SK-N-SH (cell line): ENCODE data around the gene COL23A1. TPM values are rescaled to one million over a fixed set of nuclear protein-coding genes. Genes with fewer than 3 reads are reported as not detected.

Experiments
- CTCF ChIA-PET: fragments of 300-600, 350-600 bp; formaldehyde crosslinking; extraction: SDS; loops from one replicate; lab custom pipeline; 2021; lab: Yijun Ruan, JAX
- POLR2A ChIA-PET: fragments of 350-600 bp; sonication (Branson Sonifier 250); formaldehyde crosslinking; extraction: SDS; loops from one replicate; lab custom pipeline; 2020; ENCODE audit warnings: antibody characterized with exemption, inconsistent platforms; lab: Yijun Ruan, JAX
- DNase-seq: peaks from one replicate; pipeline ENCODE4 v3.0.0; 2012
- H2AFZ ChIP-seq: fragments of 200-600 bp; sonication (generic); 2 replicates; pipeline ENCODE4 v1.8.1; 2016; ENCODE audit warnings: antibody characterized with exemption, mild to moderate bottlenecking, low read depth
- H3F3A ChIP-seq: fragments of 200-600 bp; sonication (generic); replicated peaks from 2 replicates; pipeline ENCODE3; 2016; ENCODE audit warnings: antibody characterized with exemption, mild to moderate bottlenecking; ENCODE audit not compliant: insufficient read depth
- H3K27ac ChIP-seq, 2 experiments: fragments of 200-500 bp in 1 of 2; fragments of 200-600 bp in 1 of 2; sonication (Bioruptor generic) in 1 of 2; sonication (generic), shearing (Covaris generic) in 1 of 2; 2 replicates each; pipeline versions ENCODE4 v1.5.1 to v1.6.1; 2014 to 2016; ENCODE audit warnings: low read depth in 2 of 2, inconsistent platforms in 1 of 2, low read length in 1 of 2, mild to moderate bottlenecking in 1 of 2, mixed read lengths in 1 of 2
- H3K27me3 ChIP-seq: fragments of 200-600 bp; sonication (generic), shearing (Covaris generic); 2 replicates; pipeline ENCODE4 v1.6.1; 2016; ENCODE audit warnings: mixed run types; ENCODE audit not compliant: insufficient read depth
- H3K36me3 ChIP-seq, 2 experiments: fragments of 200-500 bp in 1 of 2; fragments of 200-600 bp in 1 of 2; sonication (Bioruptor generic) in 1 of 2; sonication (generic) in 1 of 2; replicated peaks in 1 of 2; 2 replicates each; pipeline versions ENCODE3 to v1.5.1; 2014 to 2016; ENCODE audit warnings: low read length in 1 of 2, mild to moderate bottlenecking in 1 of 2; ENCODE audit not compliant: insufficient read depth in 2 of 2, control insufficient read depth in 1 of 2
- H3K4me1 ChIP-seq, 2 experiments: fragments of 200-500 bp in 1 of 2; fragments of 200-600 bp in 1 of 2; sonication (Bioruptor generic) in 1 of 2; sonication (generic), shearing (Covaris generic) in 1 of 2; 2 replicates each; pipeline versions ENCODE4 v1.5.1 to v1.6.1; 2014 to 2016; ENCODE audit warnings: low read depth in 1 of 2, low read length in 1 of 2, mixed run types in 1 of 2; ENCODE audit not compliant: insufficient read depth in 2 of 2, control insufficient read depth in 1 of 2
- H3K4me2 ChIP-seq: fragments of 200-600 bp; sonication (generic), shearing (Covaris generic); 2 replicates; pipeline ENCODE4 v1.6.1; 2017; ENCODE audit warnings: mixed run types
- H3K4me3 ChIP-seq, 2 experiments: fragments of 200-500 bp in 1 of 2; fragments of 200-600 bp in 1 of 2; sonication (Bioruptor generic) in 1 of 2; sonication (generic), shearing (Covaris generic) in 1 of 2; 2 replicates each; pipeline versions ENCODE4 v1.5.1 to v1.8.1; 2014 to 2016; ENCODE audit warnings: low read depth in 2 of 2, inconsistent platforms in 1 of 2, low read length in 1 of 2, mild to moderate bottlenecking in 1 of 2, mixed read lengths in 1 of 2, moderate library complexity in 1 of 2
- H3K79me2 ChIP-seq: fragments of 200-600 bp; sonication (generic); 2 replicates; pipeline ENCODE4 v1.8.1; 2017; ENCODE audit warnings: mild to moderate bottlenecking; ENCODE audit not compliant: insufficient read depth
- H3K9ac ChIP-seq: fragments of 200-600 bp; sonication (generic); 2 replicates; pipeline ENCODE4 v1.6.1; 2017; ENCODE audit warnings: mixed run types
- H3K9me2 ChIP-seq: fragments of 200-600 bp; sonication (generic); 2 replicates; pipeline ENCODE4 v1.6.1; 2017; ENCODE audit warnings: mixed run types
- H3K9me3 ChIP-seq: fragments of 200-600 bp; sonication (generic); 2 replicates; pipeline ENCODE4 v1.6.1; 2017; ENCODE audit warnings: mixed run types, mild to moderate bottlenecking, moderate library complexity
- H4K20me1 ChIP-seq: fragments of 200-600 bp; sonication (generic); 2 replicates; pipeline ENCODE4 v1.6.1; 2017; ENCODE audit warnings: mild to moderate bottlenecking, mixed run types; ENCODE audit not compliant: insufficient read depth
- CHD2 ChIP-seq: fragments of 150-350 bp; IDR thresholded peaks from 2 replicates; pipeline ENCODE4 v1.6.1; 2018; ENCODE audit warnings: low read length; ENCODE audit not compliant: partially characterized antibody
- ELF1 ChIP-seq: IDR thresholded peaks from 2 replicates; pipeline ENCODE4 v1.4.0; 2012
- EP300 ChIP-seq, 2 experiments: IDR thresholded peaks; 2 replicates each; pipeline versions ENCODE4 v1.4.0 to v1.6.1; 2012; ENCODE audit warnings: borderline replicate concordance in 1 of 2, low read depth in 1 of 2, low read length in 1 of 2
- EZH2phosphoT487 ChIP-seq: fragments of 200-600 bp; sonication (generic); IDR thresholded peaks from 2 replicates; pipeline ENCODE4 v1.6.1; 2017; ENCODE audit warnings: low read depth, mixed run types, mild to moderate bottlenecking, antibody characterized with exemption, moderate library complexity, borderline replicate concordance
- FOXM1 ChIP-seq: IDR thresholded peaks from 2 replicates; pipeline ENCODE4 v1.4.0; 2012; ENCODE audit warnings: low read depth, mild to moderate bottlenecking
- GABPA ChIP-seq: IDR thresholded peaks from 2 replicates; pipeline ENCODE4 v1.4.0; 2012; ENCODE audit warnings: low read depth, mild to moderate bottlenecking
- MEF2A ChIP-seq: IDR thresholded peaks from 2 replicates; pipeline ENCODE4 v1.4.0; 2012; ENCODE audit warnings: low read depth, borderline replicate concordance
- MXI1 ChIP-seq: IDR thresholded peaks from 2 replicates; pipeline ENCODE4 v1.6.1; 2012; ENCODE audit warnings: mild to moderate bottlenecking, low read depth, low read length, improper control_type of control experiment
- NFIC ChIP-seq: IDR thresholded peaks from 2 replicates; pipeline ENCODE4 v1.4.0; 2012; ENCODE audit warnings: borderline replicate concordance
- NRF1 ChIP-seq: IDR thresholded peaks from 2 replicates; pipeline ENCODE4 v1.6.1; 2012; ENCODE audit warnings: low read depth, mild to moderate bottlenecking, low read length
- POLR2AphosphoS5 ChIP-seq: IDR thresholded peaks from 2 replicates; pipeline ENCODE4 v1.6.1; 2012; ENCODE audit warnings: low read depth, low read length
- RCOR1 ChIP-seq: fragments of 150-350 bp; IDR thresholded peaks from 2 replicates; pipeline ENCODE4 v1.6.1; 2017; ENCODE audit warnings: antibody characterized with exemption, low read length
- RFX5 ChIP-seq: IDR thresholded peaks from 2 replicates; pipeline ENCODE4 v1.6.1; 2012; ENCODE audit warnings: mild to moderate bottlenecking, improper control_type of control experiment, low read length
- YY1 ChIP-seq: IDR thresholded peaks from 2 replicates; pipeline ENCODE4 v1.4.0; 2012; ENCODE audit warnings: low read depth, mild to moderate bottlenecking
- WGBS: methylation state at CpG from one replicate; pipeline ENCODE4 v1.1.6; 2017; ENCODE audit warnings: low lambda C conversion rate; 5-methylcytosine and 5-hydroxymethylcytosine counted together
- polyA plus RNA-seq, 3 experiments: library from polyadenylated mRNA; depleted of rRNA; stranded (reverse); fragments of >200 nt; gene quantifications; 2 replicates each; pipeline ENCODE4 v1.2.3, GENCODE V29; 2012
- TF ChIP-seq, protein P1 (sequence below): IDR thresholded peaks from 2 replicates; pipeline ENCODE4; 2012
- TF ChIP-seq, protein P2 (sequence below): IDR thresholded peaks from 2 replicates; pipeline ENCODE4 v1.4.0; 2012; ENCODE audit warnings: low read depth, borderline replicate concordance
- TF ChIP-seq, protein P3 (sequence below): fragments of 150-350 bp; IDR thresholded peaks from 2 replicates; pipeline ENCODE4 v1.6.1; 2017; ENCODE audit warnings: antibody characterized with exemption, low read length, low read depth, borderline replicate concordance

COL23A1 gene
- polyA plus RNA-seq, 1 of the 3 experiments (the other 2 are of a cell fraction) = 0.10 TPM

DNA sequence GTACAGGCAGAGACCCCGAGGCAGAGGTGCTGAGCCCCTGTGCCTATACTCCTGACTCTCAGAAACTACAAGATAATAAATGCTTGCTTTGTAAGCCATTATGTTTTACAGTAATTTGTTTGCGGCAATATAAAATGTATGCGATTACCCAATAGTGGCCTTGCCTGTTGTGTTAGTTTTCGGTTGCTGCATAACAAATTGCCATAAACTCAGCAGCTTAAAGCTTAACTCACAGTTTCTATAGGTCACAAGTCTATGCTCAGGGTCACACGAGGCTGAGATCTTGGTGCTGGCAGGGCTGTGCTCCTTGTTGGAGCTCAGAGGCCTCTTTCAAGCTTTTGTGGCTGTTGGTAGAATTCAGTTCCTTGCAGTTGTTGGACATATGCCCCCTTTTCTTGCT lies 114.8 kb downstream of the COL23A1 start:
- POLR2A ChIA-PET = no interaction called here
- WGBS = 45% methylated on average over 5 of the region's 5 CpGs
- no peaks in the 10 kb centered on the region; the same call in 1 of the 2 replicates for H3K9me3 ChIP-seq

DNA sequence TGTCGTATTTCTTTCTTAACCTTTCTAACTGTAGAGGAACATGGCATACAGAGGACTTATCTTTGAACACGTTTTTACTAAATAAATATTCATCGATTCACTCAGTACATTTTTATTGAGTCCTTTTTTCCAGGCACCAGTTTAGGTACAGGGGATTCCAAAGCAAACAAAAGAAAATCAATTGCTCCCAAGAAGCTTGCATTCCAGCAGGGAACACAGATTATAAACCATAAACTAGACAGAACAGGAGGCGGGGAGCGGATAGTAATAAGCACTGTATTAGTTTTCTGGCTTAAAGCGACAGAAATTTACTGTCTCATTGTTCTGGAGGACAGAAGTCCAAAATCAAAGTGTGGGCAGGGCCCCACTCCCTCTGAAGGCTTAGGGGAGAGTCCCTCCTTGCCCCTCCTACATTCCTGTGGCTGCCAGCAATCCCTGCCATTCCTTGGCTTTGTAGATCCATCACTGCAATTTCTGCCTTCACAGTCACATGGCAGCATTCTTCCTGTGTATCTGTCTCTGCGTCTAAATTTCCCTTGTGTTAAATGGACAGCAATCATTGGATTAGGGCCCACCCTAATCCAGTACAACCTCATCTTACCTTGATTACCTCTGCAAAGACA lies 115.5 kb downstream of the COL23A1 start:
- Histone ChIP-seq H3F3A (no peaks in the 10 kb centered on the region), H2AFZ (no peak overlapping the region), H3K27me3 (no peaks in the 10 kb centered on the region), H3K36me3 (no peaks in the 10 kb centered on the region), H3K79me2 (no peaks in the 10 kb centered on the region), H3K9me3 (no peaks in the 10 kb centered on the region; the same call in 1 of the 2 replicates), H3K9me2 (no peaks in the 10 kb centered on the region), H3K27ac (no peak overlapping the region), H4K20me1 (no peaks in the 10 kb centered on the region), H3K4me1 (peaks cover 0 to 41% of the 10 kb centered on the region in 2 experiments; a peak in 1 of 4 replicates), H3K4me3 (no peak overlapping the region), H3K9ac (no peak overlapping the region), H3K4me2 (no peak overlapping the region)
- ChIA-PET CTCF (no interaction called here), POLR2A (no interaction called here)
- no peak for DNase-seq
- TF ChIP-seq MXI1 (no peak), EZH2phosphoT487 (no peak), FOXM1 (no peak), EP300 (IDR thresholded peaks at IDR 0.05; ENCODE audit: borderline replicate concordance in 1 of 2, low read depth in 1 of 2, low read length in 1 of 2) (no peak), POLR2AphosphoS5 (no peak), NRF1 (no peak), RFX5 (no peak), CHD2 (no peak)
- TF ChIP-seq, protein P1, sequence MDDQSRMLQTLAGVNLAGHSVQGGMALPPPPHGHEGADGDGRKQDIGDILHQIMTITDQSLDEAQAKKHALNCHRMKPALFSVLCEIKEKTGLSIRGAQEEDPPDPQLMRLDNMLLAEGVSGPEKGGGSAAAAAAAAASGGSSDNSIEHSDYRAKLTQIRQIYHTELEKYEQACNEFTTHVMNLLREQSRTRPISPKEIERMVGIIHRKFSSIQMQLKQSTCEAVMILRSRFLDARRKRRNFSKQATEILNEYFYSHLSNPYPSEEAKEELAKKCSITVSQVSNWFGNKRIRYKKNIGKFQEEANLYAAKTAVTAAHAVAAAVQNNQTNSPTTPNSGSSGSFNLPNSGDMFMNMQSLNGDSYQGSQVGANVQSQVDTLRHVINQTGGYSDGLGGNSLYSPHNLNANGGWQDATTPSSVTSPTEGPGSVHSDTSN = no peak
- TF ChIP-seq, protein P2, sequence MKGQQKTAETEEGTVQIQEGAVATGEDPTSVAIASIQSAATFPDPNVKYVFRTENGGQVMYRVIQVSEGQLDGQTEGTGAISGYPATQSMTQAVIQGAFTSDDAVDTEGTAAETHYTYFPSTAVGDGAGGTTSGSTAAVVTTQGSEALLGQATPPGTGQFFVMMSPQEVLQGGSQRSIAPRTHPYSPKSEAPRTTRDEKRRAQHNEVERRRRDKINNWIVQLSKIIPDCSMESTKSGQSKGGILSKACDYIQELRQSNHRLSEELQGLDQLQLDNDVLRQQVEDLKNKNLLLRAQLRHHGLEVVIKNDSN = no peak
- WGBS = 40% methylated on average over 7 of the region's 7 CpGs

More for the DNA sequence above, 114.8 kb downstream of the COL23A1 start:
- CTCF ChIA-PET = no interaction called here
- H3K27me3 ChIP-seq = no peaks in the 10 kb centered on the region
- H3K4me2 ChIP-seq = no peak overlapping the region
- no peaks in the 10 kb centered on the region for H3F3A ChIP-seq
- no peak for TF ChIP-seq ELF1
- no peak for TF ChIP-seq FOXM1
- TF ChIP-seq YY1 = no peak
- no peak for TF ChIP-seq NFIC
- TF ChIP-seq RCOR1 = no peak
- TF ChIP-seq MEF2A = no peak
- TF ChIP-seq GABPA = no peak
- TF ChIP-seq MXI1 = no peak
- TF ChIP-seq, protein P3, sequence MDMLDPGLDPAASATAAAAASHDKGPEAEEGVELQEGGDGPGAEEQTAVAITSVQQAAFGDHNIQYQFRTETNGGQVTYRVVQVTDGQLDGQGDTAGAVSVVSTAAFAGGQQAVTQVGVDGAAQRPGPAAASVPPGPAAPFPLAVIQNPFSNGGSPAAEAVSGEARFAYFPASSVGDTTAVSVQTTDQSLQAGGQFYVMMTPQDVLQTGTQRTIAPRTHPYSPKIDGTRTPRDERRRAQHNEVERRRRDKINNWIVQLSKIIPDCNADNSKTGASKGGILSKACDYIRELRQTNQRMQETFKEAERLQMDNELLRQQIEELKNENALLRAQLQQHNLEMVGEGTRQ = no peak
- H3K79me2 ChIP-seq = no peaks in the 10 kb centered on the region
- no peak overlapping the region for H2AFZ ChIP-seq
- no peaks in the 10 kb centered on the region for H3K36me3 ChIP-seq
- H3K27ac ChIP-seq = no peak overlapping the region
- peaks cover 0 to 34% of the 10 kb centered on the region in 2 experiments; a peak in 1 of 4 replicates for H3K4me1 ChIP-seq
- no peak overlapping the region for H3K4me3 ChIP-seq
- H3K9me2 ChIP-seq = no peaks in the 10 kb centered on the region
- H3K9ac ChIP-seq = no peak overlapping the region
- no peak for DNase-seq
- no peaks in the 10 kb centered on the region for H4K20me1 ChIP-seq
